HepG2 (cell line): ENCODE results near the gene FAH. TPM values are rescaled to one million over a fixed set of nuclear protein-coding genes. Genes with fewer than 3 reads are reported as not detected.

Source experiments
- AGO2 ChIP-seq: fragments of 200-400 bp; formaldehyde crosslinking; optimal IDR thresholded peaks from 2 replicates; pipeline ENCODE3; 2017; ENCODE audit warnings: mild to moderate bottlenecking, low read depth, low read length, moderate library complexity
- EHMT2 ChIP-seq: fragments of 200-600 bp; sonication (generic); IDR thresholded peaks from 2 replicates; pipeline ENCODE4 v1.7.0; 2017; ENCODE audit warnings: antibody characterized with exemption, low read depth, low read length, borderline replicate concordance
- JUND ChIP-seq: sonication (generic); formaldehyde crosslinking; IDR thresholded peaks from 2 replicates; pipeline ENCODE4 v1.8.0; 2022; ENCODE audit warnings: mild to moderate bottlenecking, missing genetic modification reagents
- KLF6 ChIP-seq: IDR thresholded peaks from 2 replicates; pipeline ENCODE4 v1.8.0; 2016; ENCODE audit warnings: missing biosample characterization, missing genetic modification reagents
- MATR3 ChIP-seq: sonication (generic); formaldehyde crosslinking; IDR thresholded peaks from 2 replicates; pipeline ENCODE4 v1.4.0; 2020; ENCODE audit warnings: missing genetic modification reagents
- NFE2 ChIP-seq: sonication (generic); formaldehyde crosslinking; IDR thresholded peaks from 2 replicates; pipeline ENCODE4 v1.4.0; 2020; ENCODE audit warnings: missing genetic modification reagents
- POLR2AphosphoS5 ChIP-seq: IDR thresholded peaks from 2 replicates; pipeline ENCODE4 v1.6.1; 2012; ENCODE audit warnings: low read depth, low read length
- SRSF1 ChIP-seq: fragments of 200-400 bp; formaldehyde crosslinking; optimal IDR thresholded peaks from 2 replicates; pipeline ENCODE3; 2017; ENCODE audit warnings: mild to moderate bottlenecking, low read depth, low read length, moderate library complexity
- TP53 ChIP-seq: sonication (generic); formaldehyde crosslinking; conservative IDR thresholded peaks from 2 replicates; pipeline ENCODE4 v1.4.0; 2020; ENCODE audit warnings: missing genetic modification reagents
- ZNF235 ChIP-seq: sonication (generic); formaldehyde crosslinking; IDR thresholded peaks from 2 replicates; pipeline ENCODE4 v1.8.1; 2023; ENCODE audit warnings: mild to moderate bottlenecking, missing genetic modification reagents, borderline replicate concordance
- ZNF562 ChIP-seq: sonication (generic); formaldehyde crosslinking; IDR thresholded peaks from 2 replicates; pipeline ENCODE4 v1.8.0; 2022; ENCODE audit warnings: missing genetic modification reagents, borderline replicate concordance
- ZNF607 ChIP-seq: sonication (generic); formaldehyde crosslinking; IDR thresholded peaks from 2 replicates; pipeline ENCODE4 v1.5.1; 2020; ENCODE audit warnings: missing genetic modification reagents, mild to moderate bottlenecking, borderline replicate concordance
- ZNF652 ChIP-seq: IDR thresholded peaks from 2 replicates; pipeline ENCODE4 v1.6.1; 2016; ENCODE audit warnings: low read depth, borderline replicate concordance
- ZNF660 ChIP-seq: sonication (generic); formaldehyde crosslinking; IDR thresholded peaks from 2 replicates; pipeline ENCODE4 v1.5.1; 2020; ENCODE audit warnings: mild to moderate bottlenecking, low read depth, missing genetic modification reagents, borderline replicate concordance
- ZNF775 ChIP-seq: sonication (generic); formaldehyde crosslinking; IDR thresholded peaks from 2 replicates; pipeline ENCODE4 v1.4.0; 2020; ENCODE audit warnings: missing genetic modification reagents, mild to moderate bottlenecking, moderate library complexity, borderline replicate concordance
- ZNF777 ChIP-seq: sonication (generic); formaldehyde crosslinking; IDR thresholded peaks from 2 replicates; pipeline ENCODE4 v1.4.0; 2020; ENCODE audit warnings: missing genetic modification reagents
- polyA plus RNA-seq, 8 experiments: library from polyadenylated mRNA; depleted of rRNA in 3 of 8; stranded (reverse) in 7 of 8; unstranded in 1 of 8; fragments of >200 nt; fragmentation: Illumina TruSeq in 4 of 8; extraction: Trizol in 4 of 8; gene quantifications; 2 replicates each; pipeline versions ENCODE4 v1.2.1 to v1.2.3, GENCODE V29; 2011 to 2016; ENCODE audit warnings: low read depth in 4 of 8, missing spikeins in 1 of 8, mixed read lengths in 1 of 8; ENCODE audit not compliant: insufficient read depth in 1 of 8
- total RNA-seq, 5 experiments: library from RNA; depleted of rRNA; stranded (reverse); fragments of >200 nt; fragmentation: Illumina TruSeq; extraction: Trizol; gene quantifications; 2 replicates each; pipeline ENCODE4 v1.2.3, GENCODE V29; 2016; ENCODE audit warnings: low read depth in 1 of 5
- TF ChIP-seq, protein P1 (sequence below), 2 experiments: sonication (generic) in 1 of 2; formaldehyde crosslinking in 1 of 2; IDR thresholded peaks; 2 replicates each; pipeline versions ENCODE4 v1.6.1 to v1.9.0; 2014 to 2022; ENCODE audit warnings: antibody characterized with exemption in 1 of 2, borderline replicate concordance in 1 of 2, inconsistent platforms in 1 of 2, low read depth in 1 of 2, missing genetic modification reagents in 1 of 2
- TF ChIP-seq, protein P2 (sequence below): sonication (generic); formaldehyde crosslinking; IDR thresholded peaks from 2 replicates; pipeline ENCODE4 v1.8.0; 2022; ENCODE audit warnings: missing genetic modification reagents, low read depth, mild to moderate bottlenecking, borderline replicate concordance
- TF ChIP-seq, protein P3 (sequence below): sonication (generic); formaldehyde crosslinking; IDR thresholded peaks from 2 replicates; pipeline ENCODE4 v1.5.1; 2020; ENCODE audit warnings: missing genetic modification reagents, mild to moderate bottlenecking, borderline replicate concordance
- TF ChIP-seq, protein P4 (sequence below): fragments of 450-650 bp; IDR thresholded peaks from 2 replicates; pipeline ENCODE4 v1.6.1; 2017; ENCODE audit warnings: mild to moderate bottlenecking

FAH gene
- total and polyA plus RNA-seq, 2 of the 13 experiments (the other 11 are each of a cell fraction or from before 2014, with no cell fraction given) = 36.6 to 75.0 TPM

DNA sequence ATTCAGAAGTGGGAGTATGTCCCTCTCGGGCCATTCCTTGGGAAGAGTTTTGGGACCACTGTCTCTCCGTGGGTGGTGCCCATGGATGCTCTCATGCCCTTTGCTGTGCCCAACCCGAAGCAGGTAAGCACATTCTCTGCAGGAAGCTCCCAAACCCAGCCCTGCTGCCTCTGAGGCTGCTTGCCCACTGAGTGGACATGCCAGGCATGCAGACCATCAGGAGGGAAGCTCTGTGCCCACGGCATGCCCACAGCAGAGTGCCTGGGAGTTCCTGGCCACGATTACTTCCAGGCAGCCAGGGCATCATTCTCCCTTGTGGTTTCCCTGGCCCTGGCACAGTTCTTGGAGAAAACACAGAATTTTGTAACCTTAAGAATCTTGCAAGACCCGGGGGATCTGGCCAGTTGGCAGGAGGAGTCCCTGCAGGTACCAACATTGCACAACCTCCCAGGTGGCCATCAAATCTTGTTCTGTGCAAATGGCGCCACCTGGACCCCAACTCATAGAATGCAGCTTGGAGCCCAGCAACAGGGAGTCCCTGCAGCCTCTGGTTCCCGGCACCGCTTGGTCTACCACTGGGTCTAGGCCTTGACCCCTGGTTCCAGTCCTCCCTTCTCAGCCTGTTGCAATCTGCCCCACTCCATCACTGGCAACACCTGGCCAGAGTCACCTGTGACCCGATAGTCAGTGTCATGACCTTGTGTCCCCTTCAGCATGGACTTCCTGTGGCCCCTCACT lies 20.4 kb downstream of the FAH start (continued):
- TF ChIP-seq, protein P1, sequence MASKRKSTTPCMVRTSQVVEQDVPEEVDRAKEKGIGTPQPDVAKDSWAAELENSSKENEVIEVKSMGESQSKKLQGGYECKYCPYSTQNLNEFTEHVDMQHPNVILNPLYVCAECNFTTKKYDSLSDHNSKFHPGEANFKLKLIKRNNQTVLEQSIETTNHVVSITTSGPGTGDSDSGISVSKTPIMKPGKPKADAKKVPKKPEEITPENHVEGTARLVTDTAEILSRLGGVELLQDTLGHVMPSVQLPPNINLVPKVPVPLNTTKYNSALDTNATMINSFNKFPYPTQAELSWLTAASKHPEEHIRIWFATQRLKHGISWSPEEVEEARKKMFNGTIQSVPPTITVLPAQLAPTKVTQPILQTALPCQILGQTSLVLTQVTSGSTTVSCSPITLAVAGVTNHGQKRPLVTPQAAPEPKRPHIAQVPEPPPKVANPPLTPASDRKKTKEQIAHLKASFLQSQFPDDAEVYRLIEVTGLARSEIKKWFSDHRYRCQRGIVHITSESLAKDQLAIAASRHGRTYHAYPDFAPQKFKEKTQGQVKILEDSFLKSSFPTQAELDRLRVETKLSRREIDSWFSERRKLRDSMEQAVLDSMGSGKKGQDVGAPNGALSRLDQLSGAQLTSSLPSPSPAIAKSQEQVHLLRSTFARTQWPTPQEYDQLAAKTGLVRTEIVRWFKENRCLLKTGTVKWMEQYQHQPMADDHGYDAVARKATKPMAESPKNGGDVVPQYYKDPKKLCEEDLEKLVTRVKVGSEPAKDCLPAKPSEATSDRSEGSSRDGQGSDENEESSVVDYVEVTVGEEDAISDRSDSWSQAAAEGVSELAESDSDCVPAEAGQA (IDR thresholded peaks at IDR 0.05; ENCODE audit: low read depth) = no peak
- TF ChIP-seq, protein P1 (CRISPR knock-in tag; IDR thresholded peaks at IDR 0.05; ENCODE audit: borderline replicate concordance) = no peak
- TF ChIP-seq, protein P2, sequence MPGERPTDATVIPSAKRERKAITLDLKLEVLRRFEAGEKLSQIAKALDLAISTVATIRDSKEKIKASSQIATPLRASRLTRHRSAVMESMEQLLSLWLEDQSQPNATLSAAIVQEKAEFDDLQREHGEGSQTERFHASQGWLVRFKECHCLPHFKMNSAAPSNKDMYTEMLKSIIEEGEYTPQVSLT = no peak
- no peak for TF ChIP-seq POLR2AphosphoS5
- TF ChIP-seq ZNF777 (CRISPR knock-in tag) = no peak
- TF ChIP-seq KLF6 (CRISPR knock-in tag) = no peak
- TF ChIP-seq, protein P3, sequence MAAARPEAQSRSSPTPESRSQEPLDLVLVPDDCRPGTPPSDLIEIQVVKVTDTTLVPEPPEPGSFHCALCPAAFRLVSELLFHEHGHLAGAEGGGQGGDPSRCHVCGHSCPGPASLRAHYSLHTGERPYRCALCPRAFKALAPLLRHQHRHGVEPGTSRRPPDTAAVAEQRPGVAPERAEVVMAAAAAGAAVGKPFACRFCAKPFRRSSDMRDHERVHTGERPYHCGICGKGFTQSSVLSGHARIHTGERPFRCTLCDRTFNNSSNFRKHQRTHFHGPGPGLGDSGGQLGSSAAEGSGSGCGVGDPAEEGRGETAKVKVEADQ (CRISPR knock-in tag) = no peak
- no peak for TF ChIP-seq ZNF660 (CRISPR knock-in tag)
- no peak for TF ChIP-seq ZNF652
- TF ChIP-seq ZNF562 (CRISPR knock-in tag) = no peak
- TF ChIP-seq ZNF607 (CRISPR knock-in tag) = no peak
- no peak for TF ChIP-seq JUND (CRISPR knock-in tag)
- no peak for TF ChIP-seq MATR3
- no peak for TF ChIP-seq EHMT2
- peak; percentile 15 for TF ChIP-seq AGO2
- no peak for TF ChIP-seq SRSF1
- no peak for TF ChIP-seq ZNF775 (CRISPR knock-in tag)
- TF ChIP-seq, protein P4, sequence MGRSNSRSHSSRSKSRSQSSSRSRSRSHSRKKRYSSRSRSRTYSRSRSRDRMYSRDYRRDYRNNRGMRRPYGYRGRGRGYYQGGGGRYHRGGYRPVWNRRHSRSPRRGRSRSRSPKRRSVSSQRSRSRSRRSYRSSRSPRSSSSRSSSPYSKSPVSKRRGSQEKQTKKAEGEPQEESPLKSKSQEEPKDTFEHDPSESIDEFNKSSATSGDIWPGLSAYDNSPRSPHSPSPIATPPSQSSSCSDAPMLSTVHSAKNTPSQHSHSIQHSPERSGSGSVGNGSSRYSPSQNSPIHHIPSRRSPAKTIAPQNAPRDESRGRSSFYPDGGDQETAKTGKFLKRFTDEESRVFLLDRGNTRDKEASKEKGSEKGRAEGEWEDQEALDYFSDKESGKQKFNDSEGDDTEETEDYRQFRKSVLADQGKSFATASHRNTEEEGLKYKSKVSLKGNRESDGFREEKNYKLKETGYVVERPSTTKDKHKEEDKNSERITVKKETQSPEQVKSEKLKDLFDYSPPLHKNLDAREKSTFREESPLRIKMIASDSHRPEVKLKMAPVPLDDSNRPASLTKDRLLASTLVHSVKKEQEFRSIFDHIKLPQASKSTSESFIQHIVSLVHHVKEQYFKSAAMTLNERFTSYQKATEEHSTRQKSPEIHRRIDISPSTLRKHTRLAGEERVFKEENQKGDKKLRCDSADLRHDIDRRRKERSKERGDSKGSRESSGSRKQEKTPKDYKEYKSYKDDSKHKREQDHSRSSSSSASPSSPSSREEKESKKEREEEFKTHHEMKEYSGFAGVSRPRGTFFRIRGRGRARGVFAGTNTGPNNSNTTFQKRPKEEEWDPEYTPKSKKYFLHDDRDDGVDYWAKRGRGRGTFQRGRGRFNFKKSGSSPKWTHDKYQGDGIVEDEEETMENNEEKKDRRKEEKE = no peak
- no peak for TF ChIP-seq ZNF235 (CRISPR knock-in tag)
- TF ChIP-seq NFE2 (CRISPR knock-in tag) = no peak
- TF ChIP-seq TP53 (CRISPR knock-in tag) = no peak
